LNCAP (cell line): ENCODE results near the gene KCNQ1OT1.

Source experiments
- CTCF ChIP-seq: fragments of 450-650 bp; IDR thresholded peaks from 2 replicates; pipeline ENCODE4 v1.5.1; 2017; ENCODE audit warnings: mild to moderate bottlenecking

Gene KCNQ1OT1

GRCh38 chr11:2652333-2653197, 47.2 kb downstream of the KCNQ1OT1 start:
- no peak for TF ChIP-seq CTCF

- no peak for TF ChIP-seq CTCF
Measured at GRCh38 chr11:2651826-2652271, 47.9 kb downstream of the KCNQ1OT1 start.

DNA sequence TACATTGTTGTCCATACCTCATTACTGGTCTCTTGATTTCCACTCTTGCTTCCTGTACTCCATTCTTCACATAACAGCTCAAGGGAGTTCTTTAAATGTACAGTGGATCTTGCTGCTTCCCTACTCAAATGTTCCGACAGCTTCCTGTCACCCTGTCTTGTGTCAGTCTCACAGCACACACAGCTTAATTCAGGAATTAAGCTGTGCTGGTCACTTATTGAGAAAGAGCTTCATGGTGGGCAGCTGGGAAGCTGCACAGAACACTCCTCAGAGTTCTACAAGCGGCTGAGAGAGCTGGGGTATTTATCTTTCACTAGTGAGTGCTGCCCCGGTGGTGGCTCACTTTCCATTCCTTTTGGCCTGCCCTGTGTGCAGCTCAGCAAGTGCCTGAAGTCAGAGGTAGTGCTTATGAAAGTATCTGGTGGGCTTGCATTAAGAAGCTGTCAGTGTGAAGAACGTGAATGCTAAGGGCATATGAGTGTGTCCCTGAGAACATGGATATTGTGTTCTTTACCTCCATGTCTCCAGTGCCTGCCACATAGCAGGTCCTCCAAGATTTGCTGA, 48.7 kb downstream of the KCNQ1OT1 start:
- TF ChIP-seq CTCF: no peak

GRCh38 chr11:2650343-2650867, 49.4 kb downstream of the KCNQ1OT1 start:
- TF ChIP-seq CTCF: no peak

- TF ChIP-seq CTCF: no peak
Measured at GRCh38 chr11:2649848-2650247, 49.9 kb downstream of the KCNQ1OT1 start.

GRCh38 chr11:2649400-2649799, 50.4 kb downstream of the KCNQ1OT1 start:
- TF ChIP-seq CTCF: no peak

GRCh38 chr11:2647953-2648352, 51.8 kb downstream of the KCNQ1OT1 start:
- no peak for TF ChIP-seq CTCF
